RPMI8226 (cell line): Measurements from ENCODE around the gene CFAP99.
A peak's percentile ranks its signal among the peaks of the same experiment; 100 is the strongest.
"Not testable (repeated sequence)": the region's sequence is repeated elsewhere in the genome, so short reads cannot be mapped to it uniquely, and the experiment has no call there.

Experiments used
- DNase-seq: peaks from one replicate; pipeline ENCODE4 v3.0.0-alpha.2; 2015

The CFAP99 gene

DNA sequence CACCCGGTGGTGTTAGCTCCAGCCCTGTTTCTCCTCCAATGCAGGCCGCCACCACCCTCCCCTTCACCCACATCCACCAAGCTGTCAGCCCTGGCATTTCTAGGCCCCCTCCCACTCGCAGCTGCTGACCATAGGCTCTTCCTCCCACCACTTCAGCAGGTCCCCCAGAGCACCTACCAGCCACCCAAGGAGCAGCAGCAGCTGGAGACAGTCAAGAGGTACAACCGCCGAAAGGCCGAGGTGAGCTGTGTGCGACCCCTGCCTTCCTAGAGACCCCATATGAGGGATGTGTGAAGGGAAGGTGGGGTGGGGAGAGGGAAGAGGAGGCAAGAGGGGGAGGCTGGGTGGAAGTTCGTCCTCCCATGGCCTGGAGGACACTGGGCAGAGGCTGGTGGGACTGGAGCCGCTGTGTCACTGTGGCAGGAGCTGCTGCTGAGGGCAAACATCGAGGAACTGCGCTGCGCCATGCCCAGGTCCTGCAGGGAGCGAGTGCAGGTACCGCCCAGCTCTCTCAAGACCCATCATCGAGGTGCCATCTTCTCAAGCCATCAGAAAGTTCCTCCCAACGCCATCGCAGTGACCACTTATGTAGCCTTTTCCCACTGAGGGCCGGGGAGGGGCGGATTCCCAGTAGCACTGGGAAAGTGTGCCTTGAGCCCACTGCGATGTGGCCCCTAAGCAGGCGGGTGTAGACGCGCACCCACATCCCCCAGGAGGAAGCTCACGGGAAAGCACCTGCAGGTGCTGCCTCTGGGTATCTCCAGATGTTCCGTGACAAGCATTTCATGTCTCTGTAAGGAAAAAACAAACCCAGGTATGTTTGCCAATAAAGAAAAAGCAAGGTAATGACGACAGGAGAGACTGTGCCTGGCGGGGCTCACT lies 31.0 kb downstream of the CFAP99 start:
- no peak for DNase-seq

DNA sequence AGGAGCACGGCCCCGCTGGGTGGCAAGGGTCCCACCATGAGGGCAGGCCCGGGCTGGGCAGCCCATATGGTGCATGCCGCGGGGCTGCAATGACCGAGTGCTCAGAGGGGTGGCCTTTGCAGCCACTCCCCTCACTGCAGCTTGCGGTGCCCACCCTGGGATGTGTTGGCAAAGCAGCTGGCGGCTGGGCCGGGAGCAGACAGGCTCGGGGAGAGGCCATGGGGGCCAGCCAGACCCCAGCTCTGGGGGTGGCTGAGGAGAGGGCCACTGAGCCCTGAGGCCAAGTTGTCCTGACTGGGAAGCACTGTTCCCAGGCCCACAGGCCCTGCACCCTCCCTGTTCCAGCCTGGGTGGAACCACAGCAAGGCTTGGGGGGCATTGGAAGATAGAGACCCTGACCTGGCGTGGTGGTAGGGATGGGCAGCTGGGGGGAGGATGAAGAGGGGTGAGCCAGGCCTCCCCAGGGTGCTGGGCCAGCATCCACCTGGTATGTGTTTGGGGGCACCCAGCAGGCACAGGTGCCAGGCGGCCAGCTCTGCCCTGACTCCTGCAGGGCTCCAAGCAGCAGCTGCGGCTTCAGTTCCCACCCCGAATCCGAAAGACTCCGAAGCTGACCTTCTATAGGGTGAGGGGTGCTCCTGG lies 31.8 kb downstream of the CFAP99 start:
- DNase-seq: no peak

DNA sequence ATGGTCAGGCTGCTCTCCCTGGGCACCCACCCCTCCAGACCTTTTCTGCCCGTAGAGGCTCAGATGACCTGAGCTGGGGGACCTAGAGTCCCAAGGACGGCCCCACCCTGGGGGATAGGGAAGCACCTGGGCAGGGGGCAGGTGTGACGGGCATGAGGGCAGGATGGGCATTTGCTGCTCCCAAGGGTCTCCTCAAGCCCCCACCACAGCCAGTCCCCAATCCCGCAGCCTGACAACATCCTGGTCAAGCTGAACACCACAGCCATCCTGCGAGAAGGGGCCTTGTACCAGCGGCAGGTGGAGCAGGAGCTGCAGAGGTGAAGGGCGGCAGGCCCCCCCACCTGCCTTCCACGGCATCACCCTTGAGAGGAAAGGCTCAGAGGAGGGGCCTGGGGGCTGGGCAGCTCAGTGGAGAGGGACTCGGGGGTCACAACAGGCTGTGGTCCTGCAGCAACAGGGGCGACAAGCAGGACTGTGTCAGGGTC lies 32.3 kb downstream of the CFAP99 start:
- no peak for DNase-seq

DNA sequence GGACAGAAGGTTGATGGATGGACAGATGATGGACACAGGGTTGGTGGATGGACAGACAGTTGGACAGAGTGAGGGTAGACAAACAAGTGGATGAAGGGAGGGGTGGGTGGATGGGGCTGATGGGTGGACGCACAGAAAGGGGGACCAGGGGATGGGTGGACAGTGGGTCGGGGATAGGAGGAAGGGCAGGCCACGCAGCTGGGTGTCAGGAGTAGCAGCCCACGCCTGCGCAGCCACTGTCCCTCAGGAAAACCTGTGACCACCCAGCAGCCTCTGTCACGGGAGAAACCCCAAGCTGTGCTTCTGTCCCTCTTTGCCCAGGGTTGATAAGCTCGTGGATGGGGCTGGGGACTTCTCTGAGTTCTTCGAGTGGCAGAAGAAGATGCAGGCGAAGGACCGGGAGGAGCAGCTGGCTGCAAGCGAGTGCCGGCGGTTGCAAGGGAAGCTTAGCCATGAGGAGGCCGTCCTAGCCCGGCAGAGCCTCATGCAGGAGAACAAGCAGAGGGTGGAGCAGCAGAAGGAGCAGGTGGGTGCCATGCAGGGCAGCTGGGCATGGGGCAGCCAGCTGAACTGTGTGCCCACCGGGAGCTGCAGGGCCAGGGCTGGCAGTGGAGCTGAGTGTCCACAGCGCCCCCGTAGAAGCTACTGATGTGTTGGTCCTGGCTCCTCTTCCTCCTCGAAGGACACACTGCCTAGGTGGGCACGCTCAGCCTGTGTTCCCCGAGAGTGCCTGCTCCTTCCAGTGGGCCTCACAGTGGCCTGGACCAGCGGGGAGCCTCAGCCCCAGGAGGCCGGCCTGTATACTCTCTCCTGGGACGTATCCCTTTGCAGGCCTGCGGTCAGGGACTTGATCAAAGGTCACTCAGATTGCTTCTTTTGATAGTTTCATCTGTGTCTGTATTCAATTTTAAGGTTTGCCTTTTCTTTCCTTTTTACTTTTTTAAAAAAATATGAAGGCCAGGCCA lies 33.3 kb downstream of the CFAP99 start:
- DNase-seq: no peak

DNA sequence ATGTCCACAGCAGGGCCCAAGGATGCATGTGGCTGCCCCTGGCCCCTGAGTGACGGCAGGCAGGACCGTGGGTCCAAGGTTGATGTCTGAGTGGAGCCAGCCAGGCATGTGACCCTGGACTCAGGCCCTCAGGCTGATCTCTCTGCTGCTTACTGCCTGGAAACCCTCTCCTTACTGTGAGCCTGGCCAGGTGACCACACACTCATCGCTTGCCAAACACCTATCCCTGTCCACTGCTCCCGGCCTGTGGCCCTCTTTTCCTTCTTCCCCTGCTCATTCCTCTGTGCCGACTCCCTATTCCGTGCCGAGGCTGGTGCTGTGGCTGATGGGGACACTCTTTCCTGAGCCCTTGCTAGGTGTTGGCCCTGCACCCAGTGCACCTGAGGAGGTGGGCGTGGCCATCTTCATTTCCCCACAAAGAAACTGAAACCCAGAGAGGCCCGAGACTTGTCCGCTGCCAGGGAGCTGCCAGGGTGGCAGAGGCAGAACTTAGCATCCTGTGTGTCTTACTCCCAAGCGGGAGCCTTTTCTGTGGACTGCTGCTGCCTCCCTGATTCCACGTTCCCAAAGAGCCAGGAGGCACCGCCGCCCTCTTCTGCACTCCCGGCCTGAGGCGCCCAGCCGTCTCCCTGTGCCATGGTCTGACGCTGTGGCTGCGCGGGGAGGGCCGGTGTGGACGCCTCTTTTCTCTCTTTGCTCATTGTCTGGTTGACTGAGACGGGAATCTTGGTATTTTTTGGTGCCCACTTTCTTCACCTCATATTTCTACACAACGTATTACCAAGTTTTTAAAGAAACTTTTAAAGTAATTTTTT lies 38.9 kb downstream of the CFAP99 start:
- DNase-seq: peak; percentile 68

DNA sequence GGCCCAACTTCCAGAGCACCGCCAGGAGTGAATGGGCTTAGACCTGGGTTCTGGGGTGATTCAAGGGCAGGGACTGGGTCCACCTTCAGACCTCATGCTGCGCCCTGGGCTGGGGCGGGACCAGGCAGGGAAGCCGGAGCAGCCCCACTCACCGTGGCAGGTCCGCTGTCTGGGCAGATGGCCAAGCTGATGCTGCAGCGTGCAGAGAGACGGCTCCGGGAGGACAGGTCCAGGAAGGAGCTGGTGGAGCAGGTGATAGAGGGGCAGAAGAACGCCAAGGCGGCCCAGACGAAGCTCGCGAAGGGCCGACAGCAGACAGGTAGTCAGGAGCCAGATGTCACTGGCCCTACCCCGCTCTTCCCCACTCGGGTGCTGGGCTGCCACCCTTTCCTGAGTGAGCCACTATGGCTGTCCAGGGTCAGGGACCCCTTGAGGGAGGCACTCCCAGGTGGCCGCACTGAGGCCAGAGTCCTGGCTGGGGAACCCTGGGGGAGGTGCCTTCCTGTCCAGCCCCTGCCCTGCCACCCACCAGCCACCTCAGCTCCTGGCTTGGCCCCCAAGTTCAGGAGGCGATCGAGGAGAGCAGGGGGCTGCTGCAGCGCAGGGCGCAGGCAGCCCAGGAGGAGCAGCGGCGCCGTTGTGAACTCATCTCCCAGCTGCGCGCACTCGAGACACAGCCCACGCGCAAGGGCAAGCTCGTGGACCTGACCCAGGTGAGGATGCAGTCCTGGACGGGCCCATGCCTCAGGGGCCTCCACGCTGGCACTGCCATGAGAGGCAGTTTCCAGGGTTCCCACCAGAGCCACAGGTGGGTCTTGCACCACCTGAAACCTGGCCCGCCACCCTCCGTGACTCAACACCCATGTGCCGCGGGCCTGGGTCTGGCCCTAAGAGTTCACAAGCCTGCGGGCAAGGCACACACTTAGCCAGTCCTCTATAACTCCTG lies 40.1 kb downstream of the CFAP99 start:
- DNase-seq: no peak

DNA sequence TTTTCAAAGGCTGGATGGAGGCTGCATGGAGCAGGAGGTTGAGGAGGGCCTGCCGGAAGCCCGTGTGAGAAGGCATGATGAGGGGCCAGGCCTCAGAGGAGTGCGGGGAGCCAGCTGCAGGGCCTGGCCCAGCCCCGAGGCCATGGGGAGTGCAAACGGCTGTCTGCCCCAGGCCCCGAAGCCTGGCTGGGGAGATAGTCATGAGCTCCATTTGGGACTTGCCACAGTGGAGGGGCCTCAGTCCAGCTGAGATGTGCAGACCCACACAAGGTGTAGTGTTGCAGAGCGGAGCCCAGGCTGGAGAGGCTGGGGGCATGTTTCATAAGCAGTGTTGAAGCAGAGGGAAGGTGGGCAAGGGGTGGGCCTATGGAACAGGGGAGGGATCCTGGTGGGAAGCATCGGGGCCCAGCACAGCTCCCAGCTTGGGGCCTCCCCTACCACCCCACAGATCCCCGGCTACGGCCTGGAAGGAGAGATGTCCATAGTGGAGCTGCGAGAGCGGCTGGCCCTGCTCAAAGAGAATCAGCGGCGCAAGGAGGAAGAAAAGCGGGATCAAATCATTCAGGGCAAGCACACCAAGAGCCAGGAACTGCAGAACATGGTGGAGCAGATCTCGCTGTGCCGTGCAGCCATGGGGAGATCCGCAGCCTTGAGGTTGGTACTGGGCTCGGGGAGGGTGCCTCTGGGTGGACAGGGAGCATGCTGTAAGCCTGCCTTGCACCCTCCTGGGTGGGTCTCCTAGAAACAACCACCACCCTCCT lies 41.0 kb downstream of the CFAP99 start:
- DNase-seq: no peak

DNA sequence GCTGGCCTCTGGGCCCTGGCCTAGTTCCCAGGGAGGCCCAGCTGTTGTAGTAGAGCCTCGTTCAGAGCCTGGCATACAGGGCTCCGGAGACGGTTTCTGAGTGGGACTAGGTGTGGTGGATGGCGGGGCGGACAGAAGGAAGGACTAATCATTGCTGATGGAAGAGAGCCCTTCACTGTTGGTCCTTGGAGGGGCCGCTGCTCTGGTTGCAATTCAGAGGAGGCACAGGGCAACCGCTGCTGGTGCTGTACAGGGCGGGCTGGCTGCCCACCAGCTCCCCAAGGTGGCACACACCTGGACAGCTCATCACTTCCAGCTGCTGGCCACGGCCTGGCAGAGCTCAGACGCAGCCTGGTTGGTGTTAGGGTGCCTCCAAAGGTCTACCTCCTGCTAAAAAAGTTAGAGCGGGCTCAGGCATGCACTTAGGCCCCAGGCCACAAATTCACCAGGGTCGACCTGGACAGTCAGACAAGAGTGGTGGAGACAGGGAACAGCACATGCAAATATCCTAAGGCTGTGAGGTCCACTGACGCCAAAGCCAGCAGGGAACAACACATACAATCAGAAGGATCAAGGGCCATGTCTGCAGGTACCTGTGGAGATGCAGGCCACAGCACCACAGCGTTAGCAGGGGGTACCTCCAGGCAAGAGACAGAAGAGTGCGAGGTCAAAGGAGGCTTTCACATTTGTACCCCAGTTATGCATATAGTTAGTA lies 42.6 kb downstream of the CFAP99 start:
- no peak for DNase-seq

DNA sequence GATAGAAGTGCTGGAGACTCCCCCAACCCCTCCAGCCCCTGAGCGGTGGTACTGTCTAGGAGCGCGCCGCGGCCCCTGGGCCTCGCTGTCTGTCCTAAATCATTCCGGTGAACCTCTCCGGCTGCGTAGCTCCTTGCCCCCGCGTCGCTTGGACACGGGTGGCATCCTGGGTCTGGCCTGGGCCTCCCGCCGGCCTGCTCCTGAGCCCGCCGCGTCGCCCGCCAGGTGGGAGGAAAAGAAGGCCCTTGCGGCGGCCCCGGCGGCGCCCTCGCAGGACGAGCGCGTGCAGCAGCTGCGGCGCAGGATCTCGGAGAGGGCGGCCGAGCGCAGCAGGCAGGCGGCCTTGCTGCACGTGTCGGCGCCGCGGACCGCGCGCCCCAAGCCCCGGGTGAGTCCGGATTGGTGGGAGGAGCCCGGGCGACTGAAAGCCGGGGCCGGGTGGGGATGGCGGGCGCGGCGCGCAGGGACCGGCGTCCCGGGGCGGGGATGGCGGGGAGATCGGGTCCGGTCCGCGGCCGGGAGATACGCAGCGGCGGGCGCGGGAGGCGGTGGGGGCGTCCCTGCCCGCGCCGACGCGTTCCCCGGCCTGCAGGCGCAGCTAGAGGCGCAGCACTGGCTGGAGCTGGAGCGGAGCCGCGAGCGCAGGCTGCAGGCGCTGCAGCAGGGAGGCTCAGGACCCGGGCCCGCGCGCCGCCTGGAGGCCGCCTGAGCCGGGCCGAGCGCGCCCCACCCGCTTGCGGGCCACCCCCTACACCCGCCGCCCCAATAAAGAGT lies 43.6 kb downstream of the CFAP99 start:
- DNase-seq: peak; percentile 79

DNA sequence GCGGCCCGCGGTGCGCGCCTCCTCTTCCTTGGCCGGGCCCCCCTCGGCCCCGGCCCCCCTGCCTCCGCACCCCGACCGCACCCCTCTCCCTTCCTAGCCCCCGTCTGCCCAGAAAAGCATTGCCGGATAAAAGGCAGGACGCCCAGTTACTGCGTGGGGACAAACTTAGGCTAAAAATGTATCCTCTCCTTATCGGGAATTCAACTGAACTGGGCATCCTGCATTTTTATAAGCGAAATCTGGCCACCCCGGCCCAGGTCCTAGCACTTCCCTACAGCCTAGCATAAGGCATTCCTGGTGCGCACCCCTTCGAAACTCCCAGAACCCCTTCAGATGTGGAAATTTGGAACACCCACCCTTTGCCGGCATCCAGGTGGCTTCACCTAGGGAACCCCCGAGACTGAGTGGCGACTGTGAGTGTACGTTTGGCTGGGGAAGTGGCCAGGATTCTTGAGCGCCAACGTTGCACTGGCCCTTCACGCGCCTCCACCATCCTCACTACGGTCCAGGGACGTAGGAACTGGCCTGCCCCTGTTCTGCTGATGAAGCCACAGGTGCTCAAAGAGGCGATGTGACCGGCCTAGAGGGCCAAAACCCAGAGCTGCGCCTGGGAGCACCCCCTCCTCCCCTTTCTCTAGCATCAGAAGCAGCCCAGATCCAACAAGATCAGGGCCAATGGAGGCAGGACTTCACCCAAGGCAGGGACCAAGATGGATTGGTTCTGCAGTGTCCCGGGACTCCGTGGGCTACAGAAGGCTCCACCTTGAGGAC lies 44.4 kb downstream of the CFAP99 start:
- DNase-seq: no peak

DNA sequence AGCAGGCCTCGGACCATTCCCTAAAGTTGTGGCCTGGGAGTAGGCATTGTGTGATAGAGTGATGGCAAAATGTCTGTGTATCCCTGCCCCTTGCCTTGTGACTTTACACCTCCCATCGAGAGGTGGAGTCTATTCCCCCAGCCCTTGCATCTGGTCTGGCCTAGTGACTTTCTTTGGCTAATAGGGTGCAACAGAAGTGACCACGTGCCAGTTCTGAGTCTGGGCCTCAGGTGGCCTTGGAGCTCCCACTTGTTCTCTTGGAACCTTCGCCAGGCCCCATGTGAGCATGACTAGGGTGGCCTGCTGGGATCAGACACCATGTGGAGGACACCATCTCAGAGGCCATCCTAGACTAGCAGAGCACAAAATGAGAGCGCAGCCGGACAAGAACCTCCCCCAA lies 46.3 kb downstream of the CFAP99 start:
- no peak for DNase-seq

DNA sequence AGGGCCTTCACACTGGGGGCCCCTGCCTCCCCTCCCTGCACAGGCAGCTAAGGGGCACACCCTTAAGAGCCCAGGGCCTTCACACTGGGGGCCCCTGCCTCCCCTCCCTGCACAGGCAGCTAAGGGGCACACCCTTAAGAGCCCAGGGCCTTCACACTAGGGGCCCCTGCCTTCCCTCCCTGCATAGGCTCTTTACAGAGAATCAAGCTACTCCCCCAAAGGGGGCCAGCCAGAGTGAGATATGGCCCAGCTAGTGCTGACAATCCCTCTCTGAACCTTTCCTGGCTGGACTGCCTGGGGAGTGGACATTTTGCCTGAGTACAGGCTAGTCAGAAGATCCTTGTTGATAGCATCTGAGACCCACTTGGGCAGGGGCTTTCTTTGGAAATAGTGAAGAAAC lies 46.8 kb downstream of the CFAP99 start:
- DNase-seq: not testable (repeated sequence)

DNA sequence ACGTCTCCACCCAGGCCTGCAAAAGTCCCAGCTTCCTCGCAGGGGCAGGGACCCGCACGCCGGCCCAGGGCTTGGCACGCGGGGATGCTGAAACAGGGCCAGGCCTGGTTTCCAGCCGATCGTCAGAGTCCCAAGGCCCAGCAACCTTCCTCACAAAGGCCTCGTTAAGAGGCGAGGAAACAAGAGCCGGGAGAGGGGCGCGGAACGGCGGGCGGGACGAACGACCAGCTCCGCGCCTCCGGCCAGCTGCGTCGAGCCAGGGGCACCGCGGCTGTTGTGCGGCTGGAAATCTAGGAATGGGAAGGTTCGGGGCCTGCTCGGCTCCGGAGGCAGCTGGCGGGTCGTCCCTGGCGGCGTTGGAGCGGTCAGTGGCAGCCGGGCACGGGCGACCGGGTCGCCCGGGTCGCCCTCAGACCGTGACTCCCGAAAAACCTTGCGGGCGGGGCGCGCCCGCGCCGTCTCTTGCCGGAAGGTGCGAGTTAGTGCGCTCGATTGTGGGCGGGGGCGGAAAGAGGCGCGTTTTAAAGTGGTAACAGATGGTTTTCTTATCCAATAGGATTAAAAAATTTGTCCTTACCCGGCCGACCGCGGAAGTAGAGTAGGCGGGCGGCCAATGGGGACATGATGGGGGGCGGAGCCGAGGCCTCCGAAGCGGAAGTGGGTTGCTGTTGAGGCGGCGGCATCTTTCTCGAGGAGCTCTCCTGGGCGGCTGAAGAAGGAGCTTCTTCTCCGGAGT lies 49.9 kb downstream of the CFAP99 start, which contains the start of gene RNF4:
Gene RNF4, plus strand, starts transcription at position 651 of the 736 bp plus-strand sequence. CDS start 21,388 bp downstream, outside the sequence.
- peak; percentile 95 for DNase-seq

DNA sequence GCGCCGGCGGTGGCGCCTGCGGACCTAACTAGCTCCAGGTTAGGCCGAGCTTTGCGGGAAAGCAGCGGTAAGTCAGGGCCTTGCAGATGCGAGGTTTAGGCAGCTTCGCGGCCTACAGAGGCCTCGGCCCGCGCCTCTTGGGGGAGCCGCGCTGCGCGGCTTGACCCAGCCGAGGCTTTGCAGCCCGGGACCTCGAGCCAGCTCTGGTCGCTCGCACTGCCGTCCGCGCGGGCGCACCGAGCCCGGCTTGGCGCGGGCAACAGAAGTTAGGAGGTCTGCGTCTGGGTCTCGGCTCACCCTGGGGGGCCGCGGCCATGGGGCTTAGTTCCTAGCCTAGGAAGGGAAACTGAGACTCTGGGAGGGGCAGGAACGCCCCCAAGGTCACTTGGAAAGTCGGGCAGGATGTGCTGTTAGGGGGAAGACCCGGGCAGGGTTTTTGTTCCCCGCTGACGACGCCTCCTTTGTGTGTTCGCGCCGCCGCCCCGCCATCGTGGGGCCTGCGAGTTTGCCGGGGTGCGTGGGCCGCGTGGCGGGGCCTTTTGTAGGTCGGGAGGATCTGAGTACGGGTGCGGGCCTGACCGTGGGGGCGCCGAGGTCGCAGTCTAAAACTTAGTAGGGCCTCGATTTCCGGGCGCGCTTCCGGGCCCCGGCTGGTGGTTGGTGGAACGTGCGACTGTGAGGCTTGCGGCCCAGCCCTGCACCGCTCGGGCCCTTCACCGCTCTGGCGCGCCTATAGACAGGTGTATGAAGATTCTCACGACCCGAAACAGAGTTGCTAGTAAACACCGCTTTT lies 50.6 kb downstream of the CFAP99 start:
- DNase-seq: peak; percentile 70

DNA sequence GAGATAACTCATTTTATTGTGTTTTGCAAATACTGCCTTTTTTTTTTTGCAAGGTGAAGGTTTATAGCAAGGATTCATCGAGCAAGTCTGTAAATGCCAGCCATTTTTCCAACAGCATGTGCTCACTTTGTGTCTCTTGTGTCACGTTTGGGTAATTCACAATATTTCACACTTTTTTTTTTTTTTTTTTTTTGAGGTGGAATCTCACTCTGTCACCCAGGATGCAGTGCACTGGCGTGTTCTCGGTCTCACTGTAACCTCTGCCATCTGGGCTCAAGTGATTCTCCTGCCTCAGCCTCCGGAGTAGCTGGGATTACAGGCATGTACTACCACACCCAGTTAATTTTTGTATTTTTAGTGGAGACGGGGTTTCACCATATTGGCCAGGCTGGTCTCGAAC lies 52.0 kb downstream of the CFAP99 start:
- DNase-seq: no peak

DNA sequence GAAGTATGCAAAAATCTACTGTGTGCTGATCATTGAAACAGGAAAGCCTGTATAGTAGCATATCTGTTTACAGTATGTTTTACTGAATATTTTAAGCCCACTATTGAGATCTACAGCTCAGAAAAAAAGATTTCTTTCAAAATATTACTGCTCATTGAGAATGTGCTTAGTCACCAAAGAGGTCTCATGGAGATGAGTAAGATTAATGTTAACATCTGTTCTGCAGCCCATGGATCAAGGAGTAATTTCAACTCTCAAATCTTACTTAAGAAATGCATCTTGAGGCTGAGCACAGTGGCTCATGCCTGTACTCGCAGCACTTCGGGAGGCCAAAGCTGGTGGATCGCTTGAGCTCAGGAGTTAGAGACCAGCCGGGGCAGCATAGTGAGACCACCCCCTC lies 53.4 kb downstream of the CFAP99 start:
- DNase-seq: no peak
